ENCODE results near the gene THSD4. TPM values are rescaled to one million over a fixed set of nuclear protein-coding genes. Genes with fewer than 3 reads are reported as not detected.

Gene THSD4
- total RNA-seq, 2 experiments from 2014 or later: not detected

DNA sequence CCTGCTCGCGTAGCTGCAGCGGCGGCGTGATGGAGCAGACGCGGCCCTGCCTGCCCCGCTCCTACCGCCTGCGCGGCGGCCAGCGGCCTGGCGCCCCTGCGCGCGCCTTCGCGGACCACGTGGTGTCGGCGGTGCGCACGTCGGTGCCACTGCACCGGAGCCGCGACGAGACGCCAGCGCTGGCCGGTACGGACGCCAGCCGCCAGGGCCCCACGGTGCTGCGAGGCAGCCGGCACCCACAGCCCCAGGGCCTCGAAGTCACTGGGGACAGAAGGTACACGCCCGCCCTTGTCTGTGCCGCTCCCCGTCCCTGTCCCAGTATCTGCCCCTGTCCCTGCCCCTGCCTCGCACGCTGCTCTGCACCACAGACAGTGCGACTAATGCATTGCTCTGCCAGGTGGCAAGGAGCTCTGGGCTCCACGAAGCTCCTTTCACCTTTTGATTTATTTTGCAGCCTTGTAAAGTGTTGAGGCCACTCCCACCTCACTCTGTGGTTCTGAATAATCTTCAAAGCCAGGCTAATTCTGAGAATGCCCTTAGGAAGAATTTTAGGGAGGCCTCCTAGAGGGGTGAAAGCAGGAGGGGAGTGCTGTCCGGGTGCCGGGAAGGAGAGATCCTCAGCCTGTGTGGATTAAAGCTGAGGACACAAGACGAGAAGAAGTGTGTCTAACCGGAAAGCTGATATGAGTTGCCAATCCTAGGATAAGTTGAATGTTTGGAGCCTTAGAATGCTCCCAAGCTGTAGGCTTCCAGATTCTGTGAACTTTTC is 100.0 kb downstream of the THSD4 start:
- POLR2A ChIA-PET: no interaction called here
- no peak overlapping the region for H3K4me3 Mint-ChIP-seq
- H3K36me3 Mint-ChIP-seq: no peaks in the 10 kb centered on the region
- peaks cover 25% of the 10 kb centered on the region for H3K27me3 Mint-ChIP-seq
- intact Hi-C loops (cut with micrococcal nuclease): no loop called here
- H3K27ac Mint-ChIP-seq: no peak overlapping the region
- CTCF ChIA-PET: no interaction called here
- no peaks in the 10 kb centered on the region for H3K9me3 Mint-ChIP-seq
- no peaks in the 10 kb centered on the region for H3K4me1 Mint-ChIP-seq (ENCODE audit: low read depth)
- DNase-seq: no peak

DNA sequence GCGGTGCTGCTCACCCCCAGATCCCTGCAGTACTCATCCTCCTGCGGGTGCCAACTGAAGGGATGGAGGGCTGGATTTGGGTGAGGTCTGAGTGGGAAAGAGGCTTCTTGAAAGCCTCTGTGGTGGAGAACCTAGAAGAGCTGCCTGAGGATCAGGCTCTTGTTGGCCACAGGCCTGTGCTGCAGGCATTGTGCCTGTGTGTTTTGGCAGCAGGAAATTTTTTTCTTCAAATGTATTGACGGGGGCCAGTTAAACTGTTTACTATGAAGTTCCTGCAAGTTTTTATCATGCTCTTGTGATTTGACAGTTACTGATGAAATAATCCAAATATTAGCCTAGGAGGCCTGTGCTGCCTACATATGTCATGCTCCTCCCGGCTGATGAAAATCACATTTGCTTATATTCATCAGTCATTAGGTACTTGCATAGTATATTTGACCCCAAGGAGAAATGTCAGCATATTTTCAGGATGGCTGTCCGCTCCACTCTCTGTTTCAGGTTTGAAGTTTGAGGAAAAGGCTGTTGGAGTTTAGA is 103.1 kb downstream of the THSD4 start:
- intact Hi-C loops (cut with micrococcal nuclease): no loop called here
- POLR2A ChIA-PET: no interaction called here
- Mint-ChIP-seq H3K27me3 (peaks cover 26% of the 10 kb centered on the region), H3K27ac (no peak overlapping the region), H3K4me3 (no peak overlapping the region), H3K36me3 (no peaks in the 10 kb centered on the region), H3K4me1 (ENCODE audit: low read depth) (no peaks in the 10 kb centered on the region), H3K9me3 (no peaks in the 10 kb centered on the region)
- DNase-seq: no peak
- CTCF ChIA-PET: no interaction called here

DNA sequence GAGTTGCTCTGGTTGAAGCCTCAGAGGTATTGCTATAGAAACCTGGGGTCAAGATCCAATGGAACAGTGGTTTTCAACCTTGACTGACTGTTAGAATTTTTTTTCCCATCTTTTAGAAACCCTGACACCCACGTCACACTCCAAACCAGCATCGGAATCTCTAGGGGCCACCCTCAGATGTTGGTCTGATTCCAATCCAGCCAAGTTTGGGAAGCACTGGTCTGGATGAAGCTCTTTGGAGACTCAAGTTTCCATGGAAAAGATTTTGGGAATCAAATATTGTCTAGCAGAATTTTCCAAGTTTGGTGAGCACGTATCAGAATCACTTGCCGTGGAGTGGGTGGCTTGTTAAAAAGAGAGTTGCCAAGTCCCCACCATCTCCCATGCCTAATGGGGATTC is 103.8 kb downstream of the THSD4 start:
- H3K4me1 Mint-ChIP-seq (ENCODE audit: low read depth): no peaks in the 10 kb centered on the region
- no peaks in the 10 kb centered on the region for H3K9me3 Mint-ChIP-seq
- no peak overlapping the region for H3K4me3 Mint-ChIP-seq
- ChIA-PET POLR2A (no interaction called here), CTCF (no interaction called here)
- intact Hi-C loops (cut with micrococcal nuclease): no loop called here
- no peak for DNase-seq
- no peaks in the 10 kb centered on the region for H3K36me3 Mint-ChIP-seq
- no peak overlapping the region for H3K27ac Mint-ChIP-seq
- H3K27me3 Mint-ChIP-seq: peaks cover 22% of the 10 kb centered on the region

DNA sequence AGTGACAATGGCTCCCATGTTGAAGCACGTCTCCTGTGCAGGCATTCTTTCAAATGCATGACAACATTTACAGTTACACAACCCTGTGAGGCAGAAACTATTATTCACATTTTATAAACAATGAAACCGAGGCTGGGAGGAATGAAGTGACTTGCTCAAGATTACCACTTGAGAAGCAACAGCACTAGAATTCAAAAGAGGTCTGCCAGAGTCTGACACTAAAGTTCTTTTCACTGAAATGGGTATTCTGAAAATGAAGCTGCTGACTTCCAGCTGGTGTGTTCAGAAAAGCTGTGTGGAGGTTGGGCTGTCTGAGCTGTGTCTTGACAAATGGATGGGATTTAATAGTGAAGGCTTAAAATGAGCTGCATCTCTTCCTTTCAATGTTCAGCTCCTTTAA is 104.4 kb downstream of the THSD4 start:
- DNase-seq: no peak
- POLR2A ChIA-PET: no interaction called here
- Mint-ChIP-seq H3K27me3 (peaks cover 18% of the 10 kb centered on the region), H3K4me3 (no peak overlapping the region), H3K9me3 (no peaks in the 10 kb centered on the region), H3K36me3 (no peaks in the 10 kb centered on the region), H3K27ac (no peak overlapping the region), H3K4me1 (ENCODE audit: low read depth) (no peaks in the 10 kb centered on the region)
- CTCF ChIA-PET: no interaction called here
- intact Hi-C loops (cut with micrococcal nuclease): no loop called here

DNA sequence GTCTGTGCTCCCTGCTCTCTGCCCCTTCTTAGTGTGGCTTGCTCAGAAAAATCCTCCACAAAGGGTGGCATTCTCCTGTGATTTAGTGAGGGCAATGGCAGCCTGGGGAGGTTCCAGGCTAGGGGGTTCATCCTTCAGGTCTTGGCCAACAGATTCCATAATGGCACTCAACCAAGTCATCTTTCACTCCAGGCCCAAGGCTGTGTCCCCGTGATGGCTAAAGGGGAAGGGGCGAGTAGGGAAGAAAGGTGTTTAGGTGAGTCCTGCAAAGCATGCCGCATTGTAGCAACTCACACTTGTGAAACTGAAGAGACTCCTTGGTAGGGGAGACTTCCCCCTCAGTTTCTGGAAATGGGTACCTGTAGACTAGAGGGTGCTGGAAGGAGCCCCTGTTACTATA is 105.6 kb downstream of the THSD4 start:
- Mint-ChIP-seq H3K27me3 (peaks cover 13% of the 10 kb centered on the region), H3K36me3 (no peaks in the 10 kb centered on the region), H3K4me3 (no peak overlapping the region), H3K27ac (no peak overlapping the region), H3K9me3 (no peaks in the 10 kb centered on the region), H3K4me1 (ENCODE audit: low read depth) (no peaks in the 10 kb centered on the region)
- intact Hi-C loops (cut with micrococcal nuclease): no loop called here
- CTCF ChIA-PET: no interaction called here
- POLR2A ChIA-PET: no interaction called here
- no peak for DNase-seq

DNA sequence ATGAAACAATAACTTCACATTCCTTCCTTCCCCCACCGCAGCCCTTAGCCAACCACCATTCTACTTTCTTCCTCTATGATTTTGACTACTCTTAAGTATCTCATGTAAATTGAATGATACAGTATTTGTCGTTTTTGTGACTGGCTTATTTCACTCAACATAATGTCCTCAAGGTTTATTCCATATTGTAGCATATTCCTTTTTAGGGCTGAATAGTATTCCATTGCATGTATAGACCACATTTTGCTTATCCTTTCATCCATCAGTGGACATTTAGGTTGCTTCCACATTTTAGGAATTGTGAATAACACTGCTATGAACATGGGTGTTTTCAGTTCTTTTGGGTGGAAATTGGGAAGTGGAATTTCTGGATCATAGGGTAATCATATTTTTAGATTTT is 106.1 kb downstream of the THSD4 start:
- DNase-seq: no peak
- no peak overlapping the region for H3K4me3 Mint-ChIP-seq
- no peaks in the 10 kb centered on the region for H3K9me3 Mint-ChIP-seq
- H3K27me3 Mint-ChIP-seq: peaks cover 9% of the 10 kb centered on the region
- POLR2A ChIA-PET: no interaction called here
- CTCF ChIA-PET: no interaction called here
- intact Hi-C loops (cut with micrococcal nuclease): no loop called here
- no peak overlapping the region for H3K27ac Mint-ChIP-seq
- H3K4me1 Mint-ChIP-seq (ENCODE audit: low read depth): no peaks in the 10 kb centered on the region
- H3K36me3 Mint-ChIP-seq: no peaks in the 10 kb centered on the region

DNA sequence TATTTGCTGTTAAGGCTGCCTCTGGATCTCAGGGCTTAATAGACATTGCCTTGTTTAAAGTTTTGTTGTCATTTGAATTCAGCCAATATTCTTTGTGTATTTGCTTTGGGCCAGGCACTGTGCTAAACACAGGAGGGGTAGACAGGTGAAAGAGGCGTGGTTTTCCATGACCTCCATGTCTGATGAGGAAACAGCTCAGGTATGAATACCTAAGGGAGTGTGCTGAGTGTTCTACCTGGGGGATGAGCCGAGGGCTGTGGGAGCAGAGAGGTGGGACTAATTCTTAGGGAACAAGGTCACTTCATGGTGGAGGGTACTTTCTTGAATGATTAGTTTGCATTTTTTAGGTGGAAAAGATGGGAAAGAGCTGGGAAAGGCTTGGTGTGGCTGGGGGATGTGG is 108.2 kb downstream of the THSD4 start:
- Mint-ChIP-seq H3K27ac (no peak overlapping the region), H3K9me3 (no peaks in the 10 kb centered on the region), H3K36me3 (no peaks in the 10 kb centered on the region), H3K4me1 (ENCODE audit: low read depth) (no peaks in the 10 kb centered on the region), H3K27me3 (peaks cover 7% of the 10 kb centered on the region), H3K4me3 (no peak overlapping the region)
- ChIA-PET CTCF (no interaction called here), POLR2A (no interaction called here)
- no peak for DNase-seq
- intact Hi-C loops (cut with micrococcal nuclease): no loop called here

DNA sequence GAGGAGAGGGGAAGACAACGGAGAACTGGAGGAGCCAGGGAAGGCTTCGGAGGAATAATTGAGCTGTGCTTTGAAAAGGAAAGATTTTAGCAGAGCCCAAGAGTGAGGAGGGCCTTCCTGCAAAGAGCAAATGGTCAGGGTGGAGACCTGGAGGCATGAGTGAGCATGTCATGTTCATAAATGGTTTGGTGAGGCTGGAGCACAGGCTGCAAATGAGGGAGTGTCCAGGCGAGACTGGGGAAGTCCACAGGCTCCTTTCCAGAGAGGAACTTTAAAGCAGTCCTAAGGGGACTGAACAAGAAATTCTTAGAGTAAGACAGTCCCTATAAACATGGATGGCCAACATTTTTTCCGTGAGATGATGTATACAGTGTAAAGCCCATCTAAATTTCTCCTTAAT is 108.8 kb downstream of the THSD4 start:
- ChIA-PET CTCF (no interaction called here), POLR2A (no interaction called here)

DNA sequence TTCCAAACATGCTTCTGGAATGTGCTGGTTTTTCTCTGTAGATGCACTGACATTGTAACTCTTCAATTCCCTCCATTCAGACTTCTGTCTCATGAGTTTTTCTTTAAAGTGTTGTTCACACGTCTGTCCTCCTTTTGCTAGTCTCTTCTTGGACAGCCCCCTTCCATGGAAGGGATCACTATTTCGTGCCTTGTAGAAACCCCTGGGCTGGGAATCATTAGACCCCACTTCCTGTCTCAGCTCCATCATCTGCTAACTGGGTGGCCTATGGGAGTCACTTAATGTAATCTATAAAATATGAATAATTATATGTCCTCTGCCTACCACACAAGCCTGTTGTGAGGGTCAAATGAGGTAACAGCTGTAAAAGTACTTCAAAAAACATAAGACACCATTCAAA is 110.6 kb downstream of the THSD4 start:
- ChIA-PET CTCF (no interaction called here), POLR2A (no interaction called here)
- intact Hi-C loops (cut with micrococcal nuclease): no loop called here
- Mint-ChIP-seq H3K27me3 (peaks cover 9% of the 10 kb centered on the region), H3K27ac (no peak overlapping the region), H3K36me3 (no peaks in the 10 kb centered on the region), H3K9me3 (no peaks in the 10 kb centered on the region), H3K4me1 (ENCODE audit: low read depth) (no peaks in the 10 kb centered on the region), H3K4me3 (no peak overlapping the region)
- DNase-seq: no peak

More for the DNA sequence above, 108.8 kb downstream of the THSD4 start:
- DNase-seq: no peak
- H3K27ac Mint-ChIP-seq: no peak overlapping the region
- intact Hi-C loops (cut with micrococcal nuclease): no loop called here
- H3K4me3 Mint-ChIP-seq: no peak overlapping the region
- H3K4me1 Mint-ChIP-seq (ENCODE audit: low read depth): no peaks in the 10 kb centered on the region
- no peaks in the 10 kb centered on the region for H3K36me3 Mint-ChIP-seq
- H3K9me3 Mint-ChIP-seq: no peaks in the 10 kb centered on the region
- H3K27me3 Mint-ChIP-seq: peaks cover 7% of the 10 kb centered on the region

DNA sequence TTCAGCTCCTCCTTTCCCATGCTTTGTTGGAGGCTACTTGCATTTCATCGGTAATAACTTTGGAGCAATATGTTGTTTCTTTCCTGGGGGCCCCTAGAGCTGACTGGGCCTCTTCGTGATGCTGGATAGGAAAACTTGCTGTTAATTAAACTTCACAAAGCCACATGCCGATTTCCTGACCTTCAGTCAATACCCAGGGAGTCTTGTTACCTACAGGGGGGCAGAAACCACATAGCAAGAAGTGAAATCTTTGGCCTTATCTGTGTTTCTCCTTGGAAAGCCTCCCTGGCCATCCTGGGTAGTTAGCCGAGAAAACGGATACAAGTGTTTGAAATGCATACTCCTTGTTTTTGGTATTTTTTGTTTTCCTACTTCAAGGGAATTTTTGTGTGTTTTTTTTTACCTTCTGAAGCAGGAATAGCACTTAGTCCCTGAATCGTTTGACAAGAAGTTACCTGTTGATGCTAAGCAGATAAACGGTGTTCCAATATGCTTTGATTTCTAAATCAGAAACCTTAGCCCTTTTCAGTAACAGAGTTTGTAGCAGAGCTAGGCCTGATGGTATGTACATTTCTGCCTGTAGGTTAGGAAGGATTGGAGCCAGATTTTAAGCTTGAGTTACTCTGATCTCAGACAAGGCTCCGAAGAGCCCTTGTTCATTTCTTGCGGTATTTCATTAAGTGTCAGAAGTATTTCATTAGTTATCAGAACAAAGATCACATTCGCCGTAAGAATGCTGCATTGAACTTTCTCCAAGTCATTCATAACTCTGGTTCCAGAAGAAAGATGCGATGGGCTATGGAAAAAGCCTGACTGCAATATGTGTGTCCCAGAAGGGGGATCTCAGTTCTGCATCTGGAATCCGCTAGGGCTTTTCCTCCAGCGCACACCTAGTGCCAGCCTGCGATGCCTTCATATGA is 111.5 kb downstream of the THSD4 start:
- H3K4me3 Mint-ChIP-seq: no peak overlapping the region
- ChIA-PET CTCF (no interaction called here), POLR2A (no interaction called here)
- no peaks in the 10 kb centered on the region for H3K36me3 Mint-ChIP-seq
- intact Hi-C loops (cut with micrococcal nuclease): no loop called here
- H3K27me3 Mint-ChIP-seq: peaks cover 14% of the 10 kb centered on the region
- H3K27ac Mint-ChIP-seq: no peak overlapping the region
- DNase-seq: no peak
- H3K9me3 Mint-ChIP-seq: no peaks in the 10 kb centered on the region
- no peaks in the 10 kb centered on the region for H3K4me1 Mint-ChIP-seq (ENCODE audit: low read depth)

DNA sequence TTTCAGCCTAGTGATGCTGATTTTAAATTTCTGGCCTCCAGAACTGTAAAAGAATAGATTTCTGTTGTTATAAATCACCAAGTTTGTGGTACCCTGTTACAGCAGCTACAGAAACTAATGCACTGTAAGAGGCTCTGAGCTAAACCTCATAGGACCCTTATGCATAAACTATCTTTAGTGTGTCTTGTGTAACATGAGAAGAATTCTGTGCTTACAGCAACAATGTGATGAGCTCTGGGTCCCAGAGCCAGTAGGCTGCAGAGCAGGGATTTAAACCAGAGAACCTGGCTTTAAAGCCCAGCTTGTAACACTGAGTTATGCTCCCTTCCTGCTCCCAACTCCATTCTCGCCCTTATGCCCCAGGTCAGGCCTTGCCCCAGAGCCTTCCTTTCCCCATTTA is 113.1 kb downstream of the THSD4 start:
- H3K27ac Mint-ChIP-seq: no peak overlapping the region
- H3K4me3 Mint-ChIP-seq: no peak overlapping the region
- H3K4me1 Mint-ChIP-seq (ENCODE audit: low read depth): no peaks in the 10 kb centered on the region
- intact Hi-C loops (cut with micrococcal nuclease): no loop called here
- peaks cover 7% of the 10 kb centered on the region for H3K27me3 Mint-ChIP-seq
- H3K9me3 Mint-ChIP-seq: no peaks in the 10 kb centered on the region
- POLR2A ChIA-PET: no interaction called here
- DNase-seq: no peak
- no peaks in the 10 kb centered on the region for H3K36me3 Mint-ChIP-seq
- CTCF ChIA-PET: no interaction called here

DNA sequence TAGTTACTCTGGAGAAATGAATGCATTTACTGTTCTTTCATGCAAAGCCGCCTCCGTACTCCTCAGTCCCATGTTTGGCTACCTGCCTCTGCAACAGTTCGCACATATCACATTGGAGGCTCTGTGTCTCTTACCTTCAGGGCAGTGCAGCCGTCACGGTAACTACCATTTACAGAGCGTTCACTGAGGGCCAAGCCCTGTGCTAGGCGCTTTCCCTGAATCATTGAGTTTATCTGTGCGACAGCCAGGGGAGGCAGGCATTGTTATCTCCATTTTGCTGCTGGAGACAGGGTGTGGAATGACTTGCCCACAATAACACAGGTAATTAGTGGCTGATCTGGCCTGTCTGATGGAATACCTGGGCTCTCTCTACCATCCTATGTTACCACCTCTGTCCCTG is 115.0 kb downstream of the THSD4 start:
- Mint-ChIP-seq H3K36me3 (no peaks in the 10 kb centered on the region), H3K4me3 (no peak overlapping the region), H3K9me3 (no peaks in the 10 kb centered on the region), H3K27ac (no peak overlapping the region), H3K4me1 (ENCODE audit: low read depth) (no peaks in the 10 kb centered on the region), H3K27me3 (peaks cover 10% of the 10 kb centered on the region)
- ChIA-PET POLR2A (no interaction called here), CTCF (no interaction called here)
- no peak for DNase-seq
- intact Hi-C loops (cut with micrococcal nuclease): no loop called here

DNA sequence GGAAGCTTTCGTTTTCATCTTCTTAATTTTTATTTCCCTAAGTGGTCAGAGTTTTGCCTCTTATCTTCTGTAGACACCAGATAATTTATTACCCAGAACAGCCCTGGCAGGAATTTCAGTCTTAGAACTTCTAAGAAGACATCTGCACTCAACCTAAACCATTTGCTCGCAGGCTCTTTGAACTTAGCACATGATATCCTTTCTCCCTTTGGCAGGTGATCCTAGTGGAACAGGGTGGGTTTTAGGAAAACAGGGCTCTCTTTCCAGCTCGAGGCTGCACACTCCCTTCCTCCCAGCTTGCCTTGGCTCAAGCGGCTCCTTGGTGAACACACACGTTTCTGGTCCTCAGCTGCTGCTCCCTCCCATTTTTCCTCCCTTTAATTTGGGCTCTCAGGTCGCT is 116.5 kb downstream of the THSD4 start:
- Mint-ChIP-seq H3K27me3 (peaks cover 10% of the 10 kb centered on the region), H3K4me3 (no peak overlapping the region), H3K36me3 (no peaks in the 10 kb centered on the region), H3K9me3 (no peaks in the 10 kb centered on the region), H3K27ac (no peak overlapping the region), H3K4me1 (ENCODE audit: low read depth) (no peaks in the 10 kb centered on the region)
- POLR2A ChIA-PET: no interaction called here
- DNase-seq: no peak
- CTCF ChIA-PET: no interaction called here
- intact Hi-C loops (cut with micrococcal nuclease): no loop called here

Data from activated CD4-positive, alpha-beta memory T cell treated with anti-CD3 and anti-CD28 coated beads for 36 hours (primary cell).